ENCODE data around the gene FAM13B. TPM values are rescaled to one million over a fixed set of nuclear protein-coding genes. Genes with fewer than 3 reads are reported as not detected.

FAM13B gene
- total and polyA plus RNA-seq, 7 donors, result 9.0 to 81.7 (median 47.2) TPM

- intact Hi-C loops (cut with DNase I), result no loop called here
- DNase-seq, result no peak
- no peak overlapping the region for H3K27ac ChIP-seq
- H3K4me3 ChIP-seq, result no peak overlapping the region
- H3K4me1 ChIP-seq, result peaks cover 0 to 26% (median 12%) of the 10 kb centered on the region in 4 donors
- no peak for TF ChIP-seq POLR2A (IDR thresholded peaks at IDR 0.05)
- TF ChIP-seq, protein P1, sequence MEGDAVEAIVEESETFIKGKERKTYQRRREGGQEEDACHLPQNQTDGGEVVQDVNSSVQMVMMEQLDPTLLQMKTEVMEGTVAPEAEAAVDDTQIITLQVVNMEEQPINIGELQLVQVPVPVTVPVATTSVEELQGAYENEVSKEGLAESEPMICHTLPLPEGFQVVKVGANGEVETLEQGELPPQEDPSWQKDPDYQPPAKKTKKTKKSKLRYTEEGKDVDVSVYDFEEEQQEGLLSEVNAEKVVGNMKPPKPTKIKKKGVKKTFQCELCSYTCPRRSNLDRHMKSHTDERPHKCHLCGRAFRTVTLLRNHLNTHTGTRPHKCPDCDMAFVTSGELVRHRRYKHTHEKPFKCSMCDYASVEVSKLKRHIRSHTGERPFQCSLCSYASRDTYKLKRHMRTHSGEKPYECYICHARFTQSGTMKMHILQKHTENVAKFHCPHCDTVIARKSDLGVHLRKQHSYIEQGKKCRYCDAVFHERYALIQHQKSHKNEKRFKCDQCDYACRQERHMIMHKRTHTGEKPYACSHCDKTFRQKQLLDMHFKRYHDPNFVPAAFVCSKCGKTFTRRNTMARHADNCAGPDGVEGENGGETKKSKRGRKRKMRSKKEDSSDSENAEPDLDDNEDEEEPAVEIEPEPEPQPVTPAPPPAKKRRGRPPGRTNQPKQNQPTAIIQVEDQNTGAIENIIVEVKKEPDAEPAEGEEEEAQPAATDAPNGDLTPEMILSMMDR (IDR thresholded peaks at IDR 0.05), result no peak
- no peak for TF ChIP-seq POLR2AphosphoS5 (IDR thresholded peaks at IDR 0.05)
- TF ChIP-seq EP300 (IDR thresholded peaks at IDR 0.05), result no peak
- H3K27me3 ChIP-seq, result no peaks in the 10 kb centered on the region
- peaks cover 0 to 66% (median 7%) of the 10 kb centered on the region in 4 donors for H3K36me3 ChIP-seq
- WGBS, 2 donors, result 97 to 98% methylated on average over 2 of the region's 2 CpGs
- no peaks in the 10 kb centered on the region for H3K9me3 ChIP-seq
These were observed 17.0 kb downstream of the FAM13B start for GRCh38 chr5:138015916-138016315.

- H3K36me3 ChIP-seq, result peaks cover 0 to 72% (median 16%) of the 10 kb centered on the region in 4 donors
- no peaks in the 10 kb centered on the region for H3K9me3 ChIP-seq
- no peak for DNase-seq
- H3K27ac ChIP-seq, result no peak overlapping the region
- intact Hi-C loops (cut with DNase I), result no loop called here
- TF ChIP-seq POLR2A (IDR thresholded peaks at IDR 0.05) (no peak), EP300 (IDR thresholded peaks at IDR 0.05) (no peak), POLR2AphosphoS5 (IDR thresholded peaks at IDR 0.05) (no peak)
- TF ChIP-seq, protein P1 (IDR thresholded peaks at IDR 0.05), result no peak
- no peaks in the 10 kb centered on the region for H3K27me3 ChIP-seq
- peaks cover 0 to 10% (median 0%) of the 10 kb centered on the region in 4 donors for H3K4me1 ChIP-seq
- no peak overlapping the region for H3K4me3 ChIP-seq
These were observed 20.9 kb downstream of the FAM13B start for GRCh38 chr5:138011991-138012390.

GRCh38 chr5:138000102-138000723 lies 32.7 kb downstream of the FAM13B start:
- H3K4me1 ChIP-seq, result peaks cover 0 to 53% (median 41%) of the 10 kb centered on the region in 4 donors
- H3K4me3 ChIP-seq, result no peak overlapping the region
- no peaks in the 10 kb centered on the region for H3K27me3 ChIP-seq
- intact Hi-C loops (cut with DNase I), result no loop called here
- H3K27ac ChIP-seq, result peak overlapping the region in 3 of 4 donors; percentile 49 to 73 (median 68)
- H3K9me3 ChIP-seq, result no peaks in the 10 kb centered on the region
- TF ChIP-seq POLR2AphosphoS5 (IDR thresholded peaks at IDR 0.05) (peak in 3 of 4 donors; percentile 47 to 60 (median 51)), EP300 (IDR thresholded peaks at IDR 0.05) (peak in 1 of 4 donors; percentile 33), POLR2A (IDR thresholded peaks at IDR 0.05) (no peak)
- 90 to 92% methylated on average over 6 of the region's 6 CpGs for WGBS, 2 donors
- DNase-seq, result no peak
- H3K36me3 ChIP-seq, result peaks cover 0 to 31% (median 5%) of the 10 kb centered on the region in 4 donors

- peaks cover 0 to 11% (median 0%) of the 10 kb centered on the region in 4 donors for H3K36me3 ChIP-seq
- TF ChIP-seq POLR2A (IDR thresholded peaks at IDR 0.05) (no peak), POLR2AphosphoS5 (IDR thresholded peaks at IDR 0.05) (no peak), EP300 (IDR thresholded peaks at IDR 0.05) (no peak)
- TF ChIP-seq, protein P1 (IDR thresholded peaks at IDR 0.05), result no peak
- H3K9me3 ChIP-seq, result no peaks in the 10 kb centered on the region
- DNase-seq, result no peak
- intact Hi-C loops (cut with DNase I), result no loop called here
- H3K27ac ChIP-seq, result no peak overlapping the region
- H3K4me3 ChIP-seq, result no peak overlapping the region
- H3K27me3 ChIP-seq, result no peaks in the 10 kb centered on the region
- WGBS, 2 donors, result 84 to 91% methylated on average over 1 of the region's 1 CpG
- peaks cover 0 to 57% (median 49%) of the 10 kb centered on the region in 4 donors for H3K4me1 ChIP-seq
These were observed 35.1 kb downstream of the FAM13B start for GRCh38 chr5:137997726-137998213.

DNA sequence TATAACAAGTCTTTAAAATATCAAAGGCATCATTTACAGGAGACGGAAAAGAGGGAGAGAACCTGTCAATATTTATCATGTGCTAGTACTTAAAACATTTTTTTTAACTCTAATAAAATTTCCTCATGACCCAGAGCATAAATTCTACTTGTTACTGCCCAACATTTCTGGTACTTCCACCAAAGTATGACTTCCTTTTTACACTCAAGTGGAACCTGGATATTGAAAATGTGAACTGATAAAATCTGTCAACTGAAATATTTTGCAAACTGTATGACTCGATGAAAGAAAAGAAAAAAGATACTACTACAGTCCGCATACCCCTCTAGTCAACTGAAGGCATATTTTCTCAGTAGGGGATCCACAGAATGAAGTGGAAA lies 37.1 kb downstream of the FAM13B start:
- intact Hi-C loops (cut with DNase I), result no loop called here
- WGBS, 2 donors, result 71 to 74% methylated on average over 3 of the region's 3 CpGs
- DNase-seq, result no peak
- peaks cover 0 to 11% (median 0%) of the 10 kb centered on the region in 4 donors for H3K36me3 ChIP-seq
- no peaks in the 10 kb centered on the region for H3K27me3 ChIP-seq
- no peaks in the 10 kb centered on the region for H3K9me3 ChIP-seq
- H3K4me1 ChIP-seq, result peaks cover 0 to 46% (median 40%) of the 10 kb centered on the region in 4 donors
- H3K4me3 ChIP-seq, result no peak overlapping the region
- no peak overlapping the region for H3K27ac ChIP-seq
- TF ChIP-seq POLR2A (IDR thresholded peaks at IDR 0.05) (no peak), POLR2AphosphoS5 (IDR thresholded peaks at IDR 0.05) (no peak), EP300 (IDR thresholded peaks at IDR 0.05) (no peak)
- TF ChIP-seq, protein P1 (IDR thresholded peaks at IDR 0.05), result no peak

All from sigmoid colon (tissue), 7 donors.